ENCODE results near the gene MAST4. TPM values are rescaled to one million over a fixed set of nuclear protein-coding genes. Genes with fewer than 3 reads are reported as not detected.

The MAST4 gene
- total RNA-seq, 1 experiment from 2014 or later, result 10.9 TPM

GRCh38 chr5:66587771-66588170, 8.4 kb upstream of the MAST4 start:
- no peak for TF ChIP-seq CTCF (IDR thresholded peaks at IDR 0.05; ENCODE audit: unreplicated experiment)
- BruUV-seq (replicated peaks), result no TSS peak
- Mint-ChIP-seq H3K4me3 (ENCODE audit: low read depth, unreplicated experiment) (no peak overlapping the region), H3K27me3 (ENCODE audit: unreplicated experiment) (peaks cover 90% of the 10 kb centered on the region), H3K27ac (ENCODE audit: unreplicated experiment) (no peak overlapping the region), H3K36me3 (ENCODE audit: insufficient read depth, unreplicated experiment) (no peaks in the 10 kb centered on the region), H3K4me1 (ENCODE audit: low read depth, unreplicated experiment) (no peaks in the 10 kb centered on the region), H3K9me3 (ENCODE audit: low read depth, unreplicated experiment) (no peaks in the 10 kb centered on the region)
- intact Hi-C loops (cut with micrococcal nuclease; ENCODE audit: unreplicated experiment), result no loop called here
- CTCF ChIA-PET, result no interaction called here
- no peak for DNase-seq

GRCh38 chr5:66596636-66597182, 516 bp downstream of the MAST4 start:
- no TSS peak for BruUV-seq (replicated peaks)
- no peaks in the 10 kb centered on the region for H3K4me1 Mint-ChIP-seq (ENCODE audit: low read depth, unreplicated experiment)
- no peak for TF ChIP-seq CTCF (IDR thresholded peaks at IDR 0.05; ENCODE audit: unreplicated experiment)
- peaks cover 15% of the 10 kb centered on the region for H3K36me3 Mint-ChIP-seq (ENCODE audit: insufficient read depth, unreplicated experiment)
- H3K4me3 Mint-ChIP-seq (ENCODE audit: low read depth, unreplicated experiment), result peak overlapping the region; percentile 85
- no peaks in the 10 kb centered on the region for H3K9me3 Mint-ChIP-seq (ENCODE audit: low read depth, unreplicated experiment)
- DNase-seq, result peak; percentile 15
- peaks cover 93% of the 10 kb centered on the region for H3K27me3 Mint-ChIP-seq (ENCODE audit: unreplicated experiment)
- CTCF ChIA-PET, result no interaction called here
- H3K27ac Mint-ChIP-seq (ENCODE audit: unreplicated experiment), result no peak overlapping the region
- intact Hi-C loops (cut with micrococcal nuclease; ENCODE audit: unreplicated experiment), result no loop called here

- Mint-ChIP-seq H3K4me1 (ENCODE audit: low read depth, unreplicated experiment) (no peaks in the 10 kb centered on the region), H3K27me3 (ENCODE audit: unreplicated experiment) (peaks cover 93% of the 10 kb centered on the region), H3K4me3 (ENCODE audit: low read depth, unreplicated experiment) (peak overlapping the region; percentile 85), H3K27ac (ENCODE audit: unreplicated experiment) (no peak overlapping the region), H3K36me3 (ENCODE audit: insufficient read depth, unreplicated experiment) (peaks cover 15% of the 10 kb centered on the region), H3K9me3 (ENCODE audit: low read depth, unreplicated experiment) (no peaks in the 10 kb centered on the region)
- DNase-seq, result peak; percentile 22
- no TSS peak for BruUV-seq (replicated peaks)
- intact Hi-C loops (cut with micrococcal nuclease; ENCODE audit: unreplicated experiment), result no loop called here
- no peak for TF ChIP-seq CTCF (IDR thresholded peaks at IDR 0.05; ENCODE audit: unreplicated experiment)
- CTCF ChIA-PET, result no interaction called here
Measured at GRCh38 chr5:66597183-66597757, 1.1 kb downstream of the MAST4 start.

GRCh38 chr5:66602621-66603020, 6.4 kb downstream of the MAST4 start:
- BruUV-seq (replicated peaks), result no TSS peak
- Mint-ChIP-seq H3K4me3 (ENCODE audit: low read depth, unreplicated experiment) (no peak overlapping the region), H3K27ac (ENCODE audit: unreplicated experiment) (no peak overlapping the region), H3K27me3 (ENCODE audit: unreplicated experiment) (peaks cover 100% of the 10 kb centered on the region), H3K36me3 (ENCODE audit: insufficient read depth, unreplicated experiment) (no peaks in the 10 kb centered on the region), H3K9me3 (ENCODE audit: low read depth, unreplicated experiment) (no peaks in the 10 kb centered on the region), H3K4me1 (ENCODE audit: low read depth, unreplicated experiment) (no peaks in the 10 kb centered on the region)
- no peak for DNase-seq
- intact Hi-C loops (cut with micrococcal nuclease; ENCODE audit: unreplicated experiment), result no loop called here
- CTCF ChIA-PET, result interaction anchor here (0.7 kb wide), 1 partner anchor 1042 kb away, joined by 3 read pairs; no protein-coding TSS in a partner anchor
- no peak for TF ChIP-seq CTCF (IDR thresholded peaks at IDR 0.05; ENCODE audit: unreplicated experiment)
